Suppressor macrophage treated with lipopolysaccharide for 1 hour (primary cell): Measurements from ENCODE around the gene PLS1.

Source experiments
- DNase-seq, 3 donors: peaks; one replicate each; pipeline ENCODE4 v3.0.0-alpha.2; 2020 to 2022

Gene PLS1

GRCh38 chr3:142644502-142644901 lies 48.3 kb downstream of the PLS1 start:
- no peak for DNase-seq

GRCh38 chr3:142645236-142645793 lies 49.1 kb downstream of the PLS1 start:
- peak; percentile 42 to 75 (median 59) for DNase-seq

- no peak for DNase-seq
These were observed 50.0 kb downstream of the PLS1 start for GRCh38 chr3:142646020-142646785.

GRCh38 chr3:142647856-142648255 lies 51.7 kb downstream of the PLS1 start:
- DNase-seq: no peak

- DNase-seq: no peak
These were observed 52.8 kb downstream of the PLS1 start for GRCh38 chr3:142648950-142649349.

- DNase-seq: peak; percentile 31 to 61 (median 46)
These were observed 54.0 kb downstream of the PLS1 start for GRCh38 chr3:142650001-142650693.

GRCh38 chr3:142651711-142652110 lies 55.5 kb downstream of the PLS1 start:
- no peak for DNase-seq

- no peak for DNase-seq
These were observed 56.7 kb downstream of the PLS1 start for GRCh38 chr3:142652826-142653292.

- DNase-seq: peak; percentile 20 to 55 (median 52)
These were observed 60.4 kb downstream of the PLS1 start for GRCh38 chr3:142656575-142656974.

- no peak for DNase-seq
These were observed 60.8 kb downstream of the PLS1 start for GRCh38 chr3:142657033-142657432.

GRCh38 chr3:142660383-142660782 lies 64.2 kb downstream of the PLS1 start:
- no peak for DNase-seq

GRCh38 chr3:142660893-142661292 lies 64.7 kb downstream of the PLS1 start:
- no peak for DNase-seq

GRCh38 chr3:142663865-142664264 lies 67.7 kb downstream of the PLS1 start:
- DNase-seq: no peak

GRCh38 chr3:142664311-142664710 lies 68.1 kb downstream of the PLS1 start:
- DNase-seq: no peak

- no peak for DNase-seq
These were observed 68.6 kb downstream of the PLS1 start for GRCh38 chr3:142664819-142665218.

GRCh38 chr3:142670120-142670519 lies 73.9 kb downstream of the PLS1 start:
- no peak for DNase-seq

GRCh38 chr3:142676151-142676550 lies 80.0 kb downstream of the PLS1 start:
- no peak for DNase-seq

- DNase-seq: peak in 1 of 3 donors; percentile 10
These were observed 84.5 kb downstream of the PLS1 start for GRCh38 chr3:142680710-142681109.

GRCh38 chr3:142690613-142691012 lies 94.4 kb downstream of the PLS1 start:
- DNase-seq: no peak

GRCh38 chr3:142691527-142691926 lies 95.3 kb downstream of the PLS1 start:
- no peak for DNase-seq

GRCh38 chr3:142693136-142693853 lies 97.1 kb downstream of the PLS1 start:
- DNase-seq: no peak

GRCh38 chr3:142694225-142694624 lies 98.0 kb downstream of the PLS1 start:
- DNase-seq: no peak

- DNase-seq: no peak
These were observed 109.0 kb downstream of the PLS1 start for GRCh38 chr3:142705198-142705597.
